ENCODE measurements around the gene UQCC3.

DNA sequence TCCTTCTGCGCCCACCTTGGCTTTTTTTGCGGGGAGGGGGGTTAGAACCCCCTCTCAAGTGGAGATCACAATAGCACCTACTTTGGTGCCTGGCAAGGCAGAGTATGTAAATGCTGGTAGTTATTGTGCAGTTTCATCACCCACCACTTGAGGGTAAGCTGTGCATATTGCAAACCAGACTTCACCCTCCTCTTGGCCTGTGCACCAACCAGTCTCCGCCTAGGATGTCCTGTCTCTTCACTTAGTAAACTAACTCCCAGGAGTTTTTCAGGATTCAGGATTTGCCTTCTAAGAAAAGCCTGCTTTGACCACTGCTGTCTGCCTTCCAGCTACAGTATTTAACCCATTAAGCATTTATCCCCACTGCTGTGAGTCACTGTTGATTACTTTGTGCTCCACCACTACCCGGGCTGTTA is 9.4 kb downstream of the UQCC3 start:
- TF ChIP-seq, protein P1, sequence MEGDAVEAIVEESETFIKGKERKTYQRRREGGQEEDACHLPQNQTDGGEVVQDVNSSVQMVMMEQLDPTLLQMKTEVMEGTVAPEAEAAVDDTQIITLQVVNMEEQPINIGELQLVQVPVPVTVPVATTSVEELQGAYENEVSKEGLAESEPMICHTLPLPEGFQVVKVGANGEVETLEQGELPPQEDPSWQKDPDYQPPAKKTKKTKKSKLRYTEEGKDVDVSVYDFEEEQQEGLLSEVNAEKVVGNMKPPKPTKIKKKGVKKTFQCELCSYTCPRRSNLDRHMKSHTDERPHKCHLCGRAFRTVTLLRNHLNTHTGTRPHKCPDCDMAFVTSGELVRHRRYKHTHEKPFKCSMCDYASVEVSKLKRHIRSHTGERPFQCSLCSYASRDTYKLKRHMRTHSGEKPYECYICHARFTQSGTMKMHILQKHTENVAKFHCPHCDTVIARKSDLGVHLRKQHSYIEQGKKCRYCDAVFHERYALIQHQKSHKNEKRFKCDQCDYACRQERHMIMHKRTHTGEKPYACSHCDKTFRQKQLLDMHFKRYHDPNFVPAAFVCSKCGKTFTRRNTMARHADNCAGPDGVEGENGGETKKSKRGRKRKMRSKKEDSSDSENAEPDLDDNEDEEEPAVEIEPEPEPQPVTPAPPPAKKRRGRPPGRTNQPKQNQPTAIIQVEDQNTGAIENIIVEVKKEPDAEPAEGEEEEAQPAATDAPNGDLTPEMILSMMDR (IDR thresholded peaks at IDR 0.05), result peak; percentile 58 to 67 (median 65)
- TF ChIP-seq POLR2A (IDR thresholded peaks at IDR 0.05), result no peak

Data from testis (tissue), 2 donors.